Activated CD4-positive, CD25-positive, alpha-beta regulatory T cell treated with anti-CD3 and anti-CD28 coated beads, Interleukin-2, amount 50 U/mL, for 24 hours (primary cell): Measurements from ENCODE around the gene VAMP4.
A peak's percentile ranks its signal among the peaks of the same experiment; 100 is the strongest.

Experiments used
- ATAC-seq, 2 donors: fragments of 150-1000 bp; cut with Tn5 transposase; one replicate each; pipeline ENCODE4 v1.10.0; 2021; ENCODE audit warnings: mild to moderate bottlenecking in 1 of 2, moderate library complexity in 1 of 2

VAMP4 gene

GRCh38 chr1:171741872-171742576 lies at the start of gene VAMP4:
Gene VAMP4, minus strand, starts transcription at chr1:171742065. Its CDS starts 3,651 bp downstream, at chr1:171738414.
- ATAC-seq = peak; percentile 89 to 90

- ATAC-seq = no peak
Observed at GRCh38 chr1:171790318-171790717, 48.5 kb upstream of the VAMP4 start.

GRCh38 chr1:171788696-171789095 lies 46.8 kb upstream of the VAMP4 start:
- ATAC-seq = no peak

- ATAC-seq = no peak
Observed at GRCh38 chr1:171787686-171788480, 46.0 kb upstream of the VAMP4 start.

- no peak for ATAC-seq
Observed at GRCh38 chr1:171786534-171786933, 44.7 kb upstream of the VAMP4 start.

- no peak for ATAC-seq
Observed at GRCh38 chr1:171785766-171786165, 43.9 kb upstream of the VAMP4 start.

GRCh38 chr1:171784784-171785183 lies 42.9 kb upstream of the VAMP4 start:
- no peak for ATAC-seq

- ATAC-seq = no peak
Observed at GRCh38 chr1:171783816-171784530, 42.1 kb upstream of the VAMP4 start.

GRCh38 chr1:171781176-171781875 lies 39.5 kb upstream of the VAMP4 start, which contains the start of gene METTL13:
Gene METTL13, plus strand, starts transcription at chr1:171781660. Its CDS starts 308 bp downstream, at chr1:171781968.
- peak; percentile 95 to 97 for ATAC-seq

GRCh38 chr1:171780583-171781175 lies 38.8 kb upstream of the VAMP4 start:
- ATAC-seq = no peak

- ATAC-seq = no peak
Observed at GRCh38 chr1:171772312-171772711, 30.4 kb upstream of the VAMP4 start.

GRCh38 chr1:171769754-171770153 lies 27.9 kb upstream of the VAMP4 start:
- ATAC-seq = no peak

- ATAC-seq = no peak
Observed at GRCh38 chr1:171769171-171769570, 27.3 kb upstream of the VAMP4 start.

GRCh38 chr1:171763764-171764163 lies 21.9 kb upstream of the VAMP4 start:
- ATAC-seq = no peak

GRCh38 chr1:171762143-171762563 lies 20.3 kb upstream of the VAMP4 start:
- ATAC-seq = no peak

- ATAC-seq = no peak
Observed at GRCh38 chr1:171758011-171758410, 16.1 kb upstream of the VAMP4 start.

- no peak for ATAC-seq
Observed at GRCh38 chr1:171756856-171757255, 15.0 kb upstream of the VAMP4 start.

GRCh38 chr1:171754971-171755370 lies 13.1 kb upstream of the VAMP4 start:
- ATAC-seq = no peak

- no peak for ATAC-seq
Observed at GRCh38 chr1:171754353-171754705, 12.5 kb upstream of the VAMP4 start.

GRCh38 chr1:171753685-171754352 lies 12.0 kb upstream of the VAMP4 start:
- no peak for ATAC-seq

- no peak for ATAC-seq
Observed at GRCh38 chr1:171753182-171753581, 11.3 kb upstream of the VAMP4 start.

GRCh38 chr1:171751221-171751620 lies 9.4 kb upstream of the VAMP4 start:
- peak; percentile 48 to 78 for ATAC-seq
